ENCODE measurements around the gene MTCL3.
"Not testable (repeated sequence)": the region's sequence is repeated elsewhere in the genome, so short reads cannot be mapped to it uniquely, and the experiment has no call there.

MTCL3 gene

DNA sequence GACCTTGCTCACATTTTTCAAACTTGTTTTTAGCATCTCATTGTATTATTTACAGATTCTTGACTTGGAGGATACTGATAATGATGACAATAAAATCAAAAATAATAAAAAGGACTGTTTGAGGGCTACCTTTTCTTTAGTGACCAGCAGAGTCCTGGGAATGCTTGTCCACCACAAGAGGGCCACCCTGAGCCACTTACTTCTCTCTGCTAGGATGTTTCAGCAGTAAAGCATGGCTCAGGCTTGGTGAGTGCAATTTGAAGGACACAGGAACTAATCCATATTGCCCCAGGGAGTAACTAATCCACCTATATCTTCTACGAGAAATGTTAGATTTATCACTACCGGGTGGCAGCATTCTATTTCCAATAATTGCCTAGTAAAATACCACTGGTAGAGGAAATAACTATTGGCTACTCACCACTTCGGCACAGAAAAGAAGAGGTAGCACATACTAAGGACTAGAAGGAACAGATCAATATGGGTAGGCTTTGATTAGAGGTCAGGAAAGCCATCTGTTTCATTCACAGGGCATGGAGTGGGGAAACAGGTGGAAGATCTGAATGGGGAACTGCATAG is 54.2 kb downstream of the MTCL3 start:
- DNase-seq: peak; percentile 73

DNA sequence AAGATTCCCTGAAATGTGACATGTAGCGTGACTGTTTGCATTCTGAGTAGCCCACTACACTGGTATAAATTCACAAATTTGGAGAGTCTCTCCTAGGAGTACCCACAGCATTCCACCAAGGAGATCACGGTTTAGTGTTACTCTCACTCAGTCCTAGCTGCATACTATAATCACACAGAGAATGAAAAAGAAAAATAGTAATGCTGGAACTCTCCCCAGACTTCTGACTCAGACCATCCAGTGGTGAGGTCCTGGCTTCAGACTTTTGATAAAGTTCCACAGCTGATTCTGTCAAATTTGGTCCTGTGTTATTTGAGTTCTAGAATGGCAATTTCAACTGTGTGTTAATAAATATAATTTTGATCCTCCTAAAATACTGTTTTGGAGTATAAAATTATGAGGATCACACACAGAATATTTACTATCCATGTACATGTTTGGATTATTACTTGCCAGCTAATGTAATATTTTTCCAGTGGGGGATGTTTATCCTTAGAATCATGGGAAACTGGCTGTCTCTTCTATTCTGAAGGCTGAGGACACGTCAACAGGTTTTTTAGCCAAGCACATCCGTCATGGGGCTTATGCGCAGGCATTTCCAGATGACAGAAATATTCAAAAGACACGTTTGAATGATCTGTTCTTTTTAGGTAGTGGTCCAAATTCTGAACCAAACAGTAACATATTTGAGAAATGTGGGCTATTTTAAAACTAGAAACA is 54.8 kb downstream of the MTCL3 start:
- no peak for DNase-seq

GRCh38 chr6:127463056-127463455 is 56.1 kb downstream of the MTCL3 start:
- no peak for DNase-seq

DNA sequence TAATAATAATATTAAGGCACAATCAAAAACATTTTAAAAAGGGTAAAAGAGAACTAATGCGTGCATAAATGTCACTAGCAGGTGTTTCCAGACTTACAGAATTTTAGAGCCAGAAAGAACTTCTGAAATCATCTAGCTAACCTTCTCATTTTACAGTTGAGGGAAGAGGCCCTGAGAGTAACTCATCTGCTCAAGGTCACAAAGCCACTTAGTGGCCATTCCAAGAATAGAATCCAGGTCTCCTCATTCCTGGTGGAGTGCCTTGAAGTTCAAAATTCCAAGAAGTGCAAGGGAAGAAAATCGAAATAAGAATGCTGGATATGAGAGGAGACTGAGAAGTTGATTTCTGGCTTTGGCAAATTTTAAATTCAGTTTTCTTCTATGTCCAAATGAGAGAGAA is 56.8 kb downstream of the MTCL3 start:
- no peak for DNase-seq

- DNase-seq: no peak
These were observed 58.7 kb downstream of the MTCL3 start for GRCh38 chr6:127460465-127460864.

DNA sequence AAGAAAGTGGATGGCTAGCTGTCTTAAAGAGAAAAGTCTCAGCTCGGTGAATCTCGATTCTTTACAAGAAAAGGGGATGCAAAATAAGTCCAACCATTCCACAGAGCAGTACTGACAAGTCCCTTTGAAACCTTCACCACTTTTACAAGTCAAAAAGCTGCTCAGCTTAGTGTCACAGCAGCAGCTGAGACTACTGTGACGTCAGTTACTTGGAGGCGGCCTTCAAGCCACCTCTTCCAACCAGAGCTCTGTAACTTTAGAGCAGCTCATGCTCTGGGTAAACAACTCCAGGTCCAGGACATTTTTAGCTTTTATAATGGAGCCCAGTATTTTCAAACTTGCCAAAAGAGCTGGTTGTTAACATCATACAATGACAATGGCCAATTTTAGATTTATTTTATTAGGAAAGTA is 59.9 kb downstream of the MTCL3 start, which contains the start of gene KIAA0408:
Gene KIAA0408 (minus strand): TSS at position 159 of the 411 bp plus-strand sequence. CDS start 5,408 bp downstream, outside the sequence.
- DNase-seq: peak; percentile 68

- DNase-seq: peak; percentile 72
These were observed 60.3 kb downstream of the MTCL3 start for GRCh38 chr6:127458817-127459216.

DNA sequence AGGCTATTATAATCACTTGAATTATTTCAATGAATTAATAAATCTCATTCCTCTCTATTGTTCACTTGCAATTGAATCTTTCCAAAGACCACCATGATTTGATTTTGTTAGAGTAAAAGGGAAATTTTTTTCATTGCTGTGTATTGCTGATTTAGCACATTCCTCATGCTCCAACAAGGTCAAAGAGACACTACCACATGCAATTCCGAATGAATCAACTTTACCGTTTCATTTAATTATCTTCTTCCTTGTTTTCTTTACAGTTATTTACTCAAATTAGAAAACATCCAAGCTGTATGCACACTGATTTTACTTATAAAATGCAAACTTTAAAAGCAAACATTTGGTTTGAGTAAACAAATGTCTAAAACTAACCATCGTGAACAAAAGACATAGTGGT is 60.9 kb downstream of the MTCL3 start:
- no peak for DNase-seq

- DNase-seq: no peak
These were observed 61.6 kb downstream of the MTCL3 start for GRCh38 chr6:127457456-127458064.

DNA sequence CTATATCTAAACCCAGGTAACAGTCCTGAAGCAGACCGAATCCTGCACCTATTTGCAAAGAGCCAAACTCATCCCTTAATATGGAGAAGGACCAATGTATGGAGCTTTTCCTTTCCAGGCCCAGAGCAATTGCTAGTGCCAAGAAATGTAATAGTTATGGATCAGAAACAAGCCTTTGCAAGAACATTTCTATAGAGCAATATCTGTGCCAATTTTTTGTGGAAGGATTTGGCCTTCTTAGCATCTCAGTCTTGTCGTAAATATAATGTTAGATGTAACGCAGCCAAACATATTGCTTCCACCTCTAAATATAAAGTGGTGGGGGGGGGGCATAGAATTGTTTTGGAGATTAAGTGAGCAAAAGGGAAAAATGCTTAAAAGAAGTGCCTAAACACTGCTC is 62.7 kb downstream of the MTCL3 start:
- no peak for DNase-seq

DNA sequence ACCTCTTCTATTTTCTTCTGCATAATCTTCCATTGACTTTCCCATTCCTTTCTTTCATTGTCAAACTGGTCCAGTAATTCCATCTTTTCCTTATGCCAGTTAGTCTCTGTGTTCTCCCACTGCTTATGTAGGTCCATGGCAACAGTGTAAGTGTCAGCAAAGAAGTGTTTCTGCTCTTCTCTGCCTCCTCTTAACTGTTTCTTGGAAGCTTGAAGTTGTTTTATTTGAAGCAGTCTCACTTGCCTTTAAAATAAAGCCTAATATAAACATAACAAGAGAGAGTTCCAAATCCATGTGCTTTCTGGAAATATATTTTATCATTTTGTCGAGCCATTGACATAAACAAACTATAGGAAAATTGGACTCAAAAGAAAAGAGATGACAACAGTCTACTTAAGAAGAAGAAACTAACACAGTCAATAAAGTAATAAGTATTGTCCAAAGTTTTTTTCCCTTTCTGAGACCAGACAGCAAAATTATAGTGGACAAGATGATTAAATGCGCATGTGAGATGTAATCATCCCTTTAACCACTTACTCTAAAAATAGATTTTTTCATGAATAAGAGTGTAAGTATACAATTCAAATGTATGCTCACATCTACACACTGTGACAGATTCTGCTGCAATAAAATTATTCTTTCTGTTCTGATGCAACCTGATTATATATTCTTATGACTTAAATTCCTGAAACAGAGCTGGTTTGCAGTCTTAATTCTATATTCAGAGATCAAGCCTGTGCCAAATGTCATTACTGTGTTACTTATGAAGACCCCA is 65.1 kb downstream of the MTCL3 start:
- peak; percentile 25 for DNase-seq

- no peak for DNase-seq
These were observed 66.3 kb downstream of the MTCL3 start for GRCh38 chr6:127452803-127453202.

- no peak for DNase-seq
These were observed 67.7 kb downstream of the MTCL3 start for GRCh38 chr6:127451388-127451787.

DNA sequence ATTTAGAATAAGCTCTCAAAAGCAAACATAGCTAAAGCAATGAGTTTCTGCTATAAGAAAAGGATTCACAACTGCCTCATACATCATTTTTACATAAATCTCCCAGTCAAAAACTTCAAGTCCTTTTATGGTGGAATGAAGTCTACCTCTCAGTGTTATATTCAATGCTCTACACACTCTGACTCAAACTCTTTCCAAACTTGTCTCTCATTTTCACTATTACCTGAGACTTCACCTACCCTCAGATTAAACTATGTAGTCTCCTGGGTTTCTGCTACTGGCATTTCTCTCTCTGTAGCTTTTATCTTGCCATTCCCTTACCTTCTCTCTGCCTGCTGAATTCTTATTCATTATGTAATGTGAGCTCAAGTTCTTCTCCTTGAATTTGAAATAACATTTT is 71.4 kb downstream of the MTCL3 start:
- DNase-seq: no peak

DNA sequence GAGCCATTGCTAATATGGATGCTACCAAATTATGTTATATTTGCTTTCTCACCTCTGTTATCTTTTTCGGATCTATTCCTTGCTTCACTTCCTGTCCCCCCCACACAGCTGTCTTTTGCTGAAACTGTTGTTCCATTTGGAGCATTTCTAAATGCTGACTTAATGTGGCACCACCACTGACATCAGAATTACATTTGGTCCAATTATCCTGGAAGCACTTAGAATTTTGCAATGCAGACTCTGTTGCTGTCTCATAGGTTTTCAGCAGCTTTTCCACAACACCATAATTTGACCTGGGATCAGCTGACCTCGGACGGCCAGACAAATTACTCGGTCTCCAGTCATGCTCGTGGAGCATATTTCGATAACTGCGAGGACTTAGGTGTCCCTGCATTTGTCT is 72.8 kb downstream of the MTCL3 start:
- no peak for DNase-seq

DNA sequence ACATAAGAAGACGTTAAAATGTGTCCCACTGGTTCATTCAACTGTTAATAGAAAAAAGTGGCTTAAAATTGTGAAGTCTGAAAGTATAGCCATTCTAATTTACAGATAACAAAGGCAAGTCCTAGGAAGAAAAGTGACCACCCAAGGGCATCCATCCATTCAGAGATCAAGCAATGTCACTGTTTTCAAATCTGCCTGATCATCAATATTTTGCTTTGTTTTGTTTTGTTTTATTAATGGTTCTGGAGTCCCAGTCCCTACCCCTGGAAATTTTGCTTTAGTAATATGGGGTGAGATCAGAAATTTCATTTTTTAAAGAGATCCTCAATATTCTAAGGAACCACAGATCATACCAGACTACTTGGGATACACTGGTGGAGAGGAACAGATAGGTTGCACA is 77.3 kb downstream of the MTCL3 start:
- DNase-seq: no peak

- DNase-seq: no peak
These were observed 79.4 kb downstream of the MTCL3 start for GRCh38 chr6:127439718-127440117.

DNA sequence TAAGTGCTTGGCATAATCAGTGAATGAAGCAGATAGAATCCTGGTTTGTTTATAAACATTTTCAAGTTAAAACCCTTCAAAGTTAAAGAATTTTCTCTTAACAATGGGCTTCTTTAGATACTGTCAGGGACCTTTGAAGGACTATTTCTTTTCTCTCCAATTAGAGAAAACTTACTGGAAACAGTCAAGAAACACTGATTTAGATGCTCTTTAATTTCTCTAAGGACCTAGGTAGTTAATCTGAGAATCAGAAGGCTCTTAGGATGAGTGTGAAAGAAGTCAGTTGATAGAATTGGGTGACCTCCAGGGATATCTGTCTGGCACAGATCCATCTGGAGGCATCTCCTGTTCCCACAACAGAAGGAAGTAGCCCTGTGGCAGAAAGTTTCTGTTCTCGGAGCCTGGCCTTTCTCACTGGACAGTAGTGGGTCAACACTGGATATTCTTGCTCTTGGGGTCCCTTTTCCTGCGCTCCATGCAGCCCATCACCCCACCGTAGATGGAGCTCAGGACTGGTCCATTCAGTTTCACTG is 82.5 kb downstream of the MTCL3 start:
- peak; percentile 51 for DNase-seq

- DNase-seq: peak; percentile 66
These were observed 83.4 kb downstream of the MTCL3 start for GRCh38 chr6:127435626-127436220.

DNA sequence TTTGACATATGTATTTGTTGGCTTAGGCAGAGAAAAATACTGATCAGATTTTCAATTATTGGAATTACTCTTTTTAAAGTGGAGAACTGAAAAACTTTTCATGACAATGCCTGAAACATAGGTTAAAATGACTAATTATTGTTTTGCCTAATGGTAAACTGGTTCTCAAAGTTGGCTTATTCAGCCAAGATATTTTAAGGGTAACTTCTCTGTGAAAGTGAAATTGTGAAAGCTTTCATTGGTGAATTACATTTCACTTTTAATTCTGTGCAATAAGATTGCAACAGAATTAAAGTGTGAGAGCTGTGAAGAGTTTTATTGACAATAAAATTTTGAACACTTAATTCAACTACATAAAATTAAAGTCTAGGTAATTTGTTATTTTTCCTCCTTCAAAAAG is 84.5 kb downstream of the MTCL3 start:
- no peak for DNase-seq

- not testable (repeated sequence) for DNase-seq
These were observed 90.6 kb downstream of the MTCL3 start for GRCh38 chr6:127428562-127428961.

- no peak for DNase-seq
These were observed 95.2 kb downstream of the MTCL3 start for GRCh38 chr6:127423921-127424320.
